Measurements from ENCODE around the gene FCHSD2. TPM values are rescaled to one million over a fixed set of nuclear protein-coding genes. Genes with fewer than 3 reads are reported as not detected.

Gene FCHSD2
- total and polyA plus RNA-seq, 9 of the 15 experiments (the other 6 are each of a cell fraction or from before 2014, with no cell fraction given) = 1.8 to 14.7 (median 6.4) TPM

GRCh38 chr11:73176145-73176873 is 34.2 kb upstream of the FCHSD2 start:
- Histone ChIP-seq H3K27ac (ENCODE audit: extremely low read depth, low read depth, low read length) (no peak overlapping the region), H3K9me3 (replicated peaks; ENCODE audit: control insufficient read depth, insufficient read depth, low read depth, low read length) (no peaks in the 10 kb centered on the region), H3K36me3 (ENCODE audit: control insufficient read depth, insufficient read depth, low read length) (no peaks in the 10 kb centered on the region), H3K9ac (ENCODE audit: insufficient read depth in 1 of 2, low read depth in 2 of 2, low read length in 2 of 2) (no peak overlapping the region), H3K4me1 (replicated peaks in 1 of 2; ENCODE audit: control insufficient read depth in 2 of 2, insufficient read depth in 2 of 2, low read length in 2 of 2) (peaks cover 1 to 4% of the 10 kb centered on the region in 2 experiments; a peak in 2 of 5 replicates), H3K27me3 (ENCODE audit: control insufficient read depth in 2 of 2, insufficient read depth in 2 of 2, low read length in 2 of 2) (no peaks in the 10 kb centered on the region), H2AFZ (ENCODE audit: low read depth, low read length) (no peak overlapping the region), H3K4me2 (ENCODE audit: insufficient read depth, low read length) (no peak overlapping the region), H3K79me2 (ENCODE audit: control insufficient read depth, insufficient read depth, low read length) (no peaks in the 10 kb centered on the region), H3K4me3 (no peak overlapping the region), H3K9me1 (ENCODE audit: control insufficient read depth, insufficient read depth, low read length) (no peaks in the 10 kb centered on the region), H4K20me1 (replicated peaks; ENCODE audit: control insufficient read depth, insufficient read depth, low read length) (no peaks in the 10 kb centered on the region)
- ChIA-PET CTCF (ENCODE audit: low intra/inter-chr PET ratio) (interaction anchor here (4.3 kb wide), 1 partner anchor 344 kb away, joined by 47 read pairs; no protein-coding TSS in a partner anchor), POLR2A (interaction anchor here (0.7 kb wide), 2 partner anchors 12 to 327 kb away, joined by 3 to 4 read pairs; no protein-coding TSS in a partner anchor)
- intact Hi-C loops (cut with micrococcal nuclease) (loop anchor here (5.0 kb wide), 1 partner anchor 589 kb away; no protein-coding TSS in a partner anchor), in situ Hi-C loops (cut with MboI) (loop anchor here (5.0 kb wide), 1 partner anchor 344 kb away; no protein-coding TSS in a partner anchor)
- no peak for FAIRE-seq
- WGBS (ENCODE audit: insufficient coverage, low coverage, missing lambda C conversion rate) = 18% methylated on average over 5 of the region's 5 CpGs
- no peak for DNase-seq (ENCODE audit: extremely low read depth in 1 of 4, low spot score in 3 of 4)
- no peak for ATAC-seq
- BruUV-seq (replicated peaks) = no TSS peak
- TF ChIP-seq SMARCA4 (IDR thresholded peaks at IDR 0.05) = no peak
- no peak for TF ChIP-seq RB1 (IDR thresholded peaks at IDR 0.05; ENCODE audit: low read depth)
- no peak for TF ChIP-seq TSC22D4 (tag; IDR thresholded peaks at IDR 0.05)
- TF ChIP-seq ZFP36 (IDR thresholded peaks at IDR 0.05; ENCODE audit: low read depth, low read length, partially characterized antibody) = no peak
- TF ChIP-seq PYGO2 (tag; IDR thresholded peaks at IDR 0.05) = no peak
- TF ChIP-seq GTF2A2 (tag; IDR thresholded peaks at IDR 0.05) = no peak
- TF ChIP-seq MEIS2 (IDR thresholded peaks at IDR 0.05; ENCODE audit: partially characterized antibody) = no peak
- no peak for TF ChIP-seq UBTF (IDR thresholded peaks at IDR 0.05; ENCODE audit: borderline replicate concordance in 1 of 2, low read depth in 2 of 2, low read length in 2 of 2)
- TF ChIP-seq PHTF2 (CRISPR knock-in tag; IDR thresholded peaks at IDR 0.05) = no peak
- no peak for TF ChIP-seq ZNF609 (CRISPR knock-in tag; IDR thresholded peaks at IDR 0.05; ENCODE audit: borderline replicate concordance)
- no peak for TF ChIP-seq PHF8 (IDR thresholded peaks at IDR 0.05; ENCODE audit: borderline replicate concordance, low read length)
- TF ChIP-seq BMI1 (IDR thresholded peaks at IDR 0.05; ENCODE audit: low read length) = no peak
- no peak for TF ChIP-seq SMC3 (conservative IDR thresholded peaks at IDR 0.05; ENCODE audit: insufficient read depth, low read depth, low read length)
- TF ChIP-seq ZNF511 (CRISPR knock-in tag; IDR thresholded peaks at IDR 0.05) = no peak
- no peak for TF ChIP-seq HEY1 (CRISPR knock-in tag; IDR thresholded peaks at IDR 0.05; ENCODE audit: borderline replicate concordance)

Data from K562 (cell line).